IMR-90 (cell line): ENCODE results near the gene SHISAL2B. TPM values are rescaled to one million over a fixed set of nuclear protein-coding genes. Genes with fewer than 3 reads are reported as not detected.

Source experiments
- ATAC-seq: fragments of 200-7000 bp; cut with Tn5 transposase; 2 replicates; pipeline ENCODE4 v1.9.1; 2020; ENCODE audit warnings: low read depth, mild to moderate bottlenecking, moderate library complexity
- BruUV-seq: library from RNA; stranded (reverse); fragments of 400-500 nt; replicated peaks from 2 replicates; lab custom pipeline; 2021; lab: Mats Ljungman, UMichigan
- CTCF ChIA-PET: fragments of 300-600 bp; formaldehyde crosslinking; extraction: SDS; loops from one replicate; lab custom pipeline; 2021; ENCODE audit warnings: antibody characterized with exemption; lab: Yijun Ruan, JAX
- POLR2A ChIA-PET: fragments of 300-600 bp; sonication (Branson Sonifier 250); formaldehyde crosslinking; loops from one replicate; lab custom pipeline; 2022; ENCODE audit warnings: antibody characterized with exemption; ENCODE audit not compliant: unreplicated experiment; lab: Charles Lee
- DNase-seq: peaks from one replicate; pipeline ENCODE4 v3.0.0; 2013
- H2AFZ ChIP-seq: replicated peaks from 2 replicates; pipeline ENCODE3; 2013; ENCODE audit warnings: low read length, mild to moderate bottlenecking; ENCODE audit not compliant: poor library complexity
- H2AK5ac ChIP-seq: 2 replicates; pipeline ENCODE4 v1.6.1; 2013; ENCODE audit warnings: low read depth, low read length, inconsistent platforms
- H2AK9ac ChIP-seq: replicated peaks from 2 replicates; pipeline ENCODE3; 2013; ENCODE audit warnings: mild to moderate bottlenecking, low read depth, low read length, moderate library complexity; ENCODE audit not compliant: poor library complexity
- H2BK120ac ChIP-seq: 2 replicates; pipeline ENCODE4 v1.6.1; 2013; ENCODE audit warnings: low read depth, low read length, inconsistent platforms
- H2BK15ac ChIP-seq: 3 replicates; pipeline ENCODE4 v1.6.1; 2013; ENCODE audit warnings: low read depth, low read length, inconsistent platforms
- H2BK20ac ChIP-seq: 2 replicates; pipeline ENCODE4 v1.6.1; 2013; ENCODE audit warnings: low read depth, mild to moderate bottlenecking, inconsistent platforms, low read length, moderate library complexity
- H2BK5ac ChIP-seq: 2 replicates; pipeline ENCODE4 v1.6.1; 2013; ENCODE audit warnings: mild to moderate bottlenecking, low read depth, low read length, inconsistent platforms; ENCODE audit not compliant: poor library complexity, severe bottlenecking
- H3K14ac ChIP-seq: replicated peaks from 2 replicates; pipeline ENCODE4 v1.6.1; 2013; ENCODE audit warnings: low read depth, low read length, inconsistent platforms
- H3K18ac ChIP-seq: 2 replicates; pipeline ENCODE4 v1.6.1; 2013; ENCODE audit warnings: low read depth, low read length, control low read depth
- H3K23ac ChIP-seq: 2 replicates; pipeline ENCODE4 v1.6.1; 2013; ENCODE audit warnings: low read depth, low read length, inconsistent platforms
- H3K27ac ChIP-seq: 2 replicates; pipeline ENCODE4 v1.5.1; 2013; ENCODE audit warnings: mild to moderate bottlenecking, control low read depth, low read length; ENCODE audit not compliant: insufficient read depth
- H3K27me3 ChIP-seq: 2 replicates; pipeline ENCODE4 v1.6.1; 2013; ENCODE audit warnings: low read length; ENCODE audit not compliant: control insufficient read depth, insufficient read depth
- H3K36me3 ChIP-seq: 2 replicates; pipeline ENCODE4 v1.6.1; 2013; ENCODE audit warnings: low read length, mixed read lengths; ENCODE audit not compliant: control insufficient read depth, insufficient read depth
- H3K4ac ChIP-seq: 2 replicates; pipeline ENCODE4 v1.6.1; 2013; ENCODE audit warnings: low read depth, low read length, inconsistent platforms
- H3K4me1 ChIP-seq: 2 replicates; pipeline ENCODE4 v1.6.1; 2013; ENCODE audit warnings: low read length, mixed read lengths; ENCODE audit not compliant: control insufficient read depth, insufficient read depth
- H3K4me2 ChIP-seq: 2 replicates; pipeline ENCODE4 v1.6.1; 2013; ENCODE audit warnings: low read depth, mild to moderate bottlenecking, control low read depth, low read length, moderate library complexity
- H3K4me3 ChIP-seq: 2 replicates; pipeline ENCODE4 v1.5.1; 2013; ENCODE audit warnings: low read depth, mild to moderate bottlenecking, control low read depth, low read length, moderate library complexity; ENCODE audit not compliant: insufficient read depth
- H3K56ac ChIP-seq: 2 replicates; pipeline ENCODE4 v1.6.1; 2013; ENCODE audit warnings: low read length, inconsistent platforms; ENCODE audit not compliant: insufficient read depth; ENCODE audit errors: extremely low read depth
- H3K79me1 ChIP-seq, 2 experiments: 2 replicates each; pipeline ENCODE4 v1.6.1; 2013; ENCODE audit warnings: low read length in 2 of 2, inconsistent platforms in 1 of 2, low read depth in 1 of 2
- H3K9ac ChIP-seq: 2 replicates; pipeline ENCODE4 v1.6.1; 2013; ENCODE audit warnings: low read depth, low read length, control low read depth
- H3K9me1 ChIP-seq: 2 replicates; pipeline ENCODE4 v1.6.1; 2013; ENCODE audit warnings: low read length, inconsistent platforms; ENCODE audit not compliant: insufficient read depth
- H3K9me3 ChIP-seq: 2 replicates; pipeline ENCODE4 v1.6.1; 2013; ENCODE audit warnings: low read length; ENCODE audit not compliant: control insufficient read depth, insufficient read depth
- H4K20me1 ChIP-seq: 2 replicates; pipeline ENCODE4 v1.6.1; 2013; ENCODE audit warnings: low read length, inconsistent platforms; ENCODE audit not compliant: insufficient read depth
- H4K5ac ChIP-seq: 2 replicates; pipeline ENCODE4 v1.6.1; 2013; ENCODE audit warnings: mild to moderate bottlenecking, low read depth, low read length, control low read depth
- H4K8ac ChIP-seq, 2 experiments: 2 replicates each; pipeline ENCODE4 v1.6.1; 2013; ENCODE audit warnings: low read depth in 2 of 2, low read length in 2 of 2, control low read depth in 1 of 2, inconsistent platforms in 1 of 2
- H4K91ac ChIP-seq: 2 replicates; pipeline ENCODE4 v1.6.1; 2013; ENCODE audit warnings: low read depth, low read length, inconsistent platforms; ENCODE audit not compliant: insufficient read depth
- CEBPB ChIP-seq: IDR thresholded peaks from 2 replicates; pipeline ENCODE4 v1.6.1; 2012; ENCODE audit warnings: low read depth, low read length, improper control_type of control experiment
- NFE2L2 ChIP-seq: fragments of 150-350 bp; IDR thresholded peaks from 2 replicates; pipeline ENCODE4 v1.6.1; 2016; ENCODE audit warnings: low read depth, mild to moderate bottlenecking, low read length
- POLR2A ChIP-seq: IDR thresholded peaks from 2 replicates; pipeline ENCODE4 v1.6.1; 2012; ENCODE audit warnings: mild to moderate bottlenecking, low read depth, low read length
- RCOR1 ChIP-seq: IDR thresholded peaks from 2 replicates; pipeline ENCODE4 v1.6.1; 2012; ENCODE audit warnings: mild to moderate bottlenecking, low read length, improper control_type of control experiment; ENCODE audit not compliant: insufficient replicate concordance
- WGBS, 2 experiments: methylation state at CpG; one replicate each; pipeline versions ENCODE4 v1.1.5 to v1.1.7; 2013; ENCODE audit warnings: missing lambda C conversion rate in 2 of 2; ENCODE audit not compliant: insufficient read length in 1 of 2; ENCODE audit errors: extremely low coverage in 2 of 2; 5-methylcytosine and 5-hydroxymethylcytosine counted together
- dilution Hi-C: fragments of 300-500 bp; cut with HindIII; formaldehyde crosslinking; loops from one replicate; pipeline ENCODE4 v1.14.3; 2018; ENCODE audit warnings: low sequenced_read_pairs; ENCODE audit not compliant: unreplicated experiment
- in situ Hi-C: fragments of 300-500 bp; cut with MboI; formaldehyde crosslinking; loops from 3 replicates; pipeline ENCODE4 v1.14.3; 2019; ENCODE audit warnings: low sequenced_read_pairs, inconsistent platforms, mixed read lengths
- intact Hi-C: fragments of 100-400 bp; cut with micrococcal nuclease; formaldehyde crosslinking; loops from 2 replicates; pipeline ENCODE4 v1.10.0; 2022
- polyA plus RNA-seq, 3 experiments: library from polyadenylated mRNA; depleted of rRNA; stranded (reverse); fragments of >200 nt; gene quantifications; 2 replicates each; pipeline ENCODE4 v1.2.3, GENCODE V29; 2012; ENCODE audit warnings: low replicate concordance in 1 of 3
- total RNA-seq: library from RNA; depleted of rRNA; stranded (reverse); fragments of >200 nt; gene quantifications from 2 replicates; pipeline ENCODE4 v1.2.3, GENCODE V29; 2012

The SHISAL2B gene
- total and polyA plus RNA-seq, 2 of the 4 experiments (the other 2 are of a cell fraction) = not detected

DNA sequence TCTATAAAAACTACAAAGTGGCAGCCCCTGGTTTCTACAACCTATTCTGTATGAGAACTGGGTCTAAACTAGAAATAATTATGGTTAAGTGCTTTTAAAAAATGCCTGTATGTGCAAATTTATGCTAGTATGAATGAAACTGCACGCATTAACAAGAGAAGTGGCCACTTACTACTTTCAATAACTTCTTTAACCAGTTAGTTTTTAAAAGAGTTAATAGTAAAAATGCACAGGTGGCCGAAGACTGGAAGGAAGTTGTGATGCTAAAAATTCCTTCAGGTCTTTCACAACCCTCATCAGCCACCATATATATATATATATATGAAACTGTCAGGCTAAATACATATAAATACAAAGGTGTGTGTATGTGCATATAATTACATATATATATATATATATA lies 36.8 kb downstream of the SHISAL2B start:
- POLR2A ChIA-PET = no interaction called here
- no peak overlapping the region for H3K23ac ChIP-seq
- H2BK15ac ChIP-seq = no peak overlapping the region
- H3K4me3 ChIP-seq = no peak overlapping the region
- H2BK120ac ChIP-seq = no peak overlapping the region
- CTCF ChIA-PET = no interaction called here
- ATAC-seq (no peak), DNase-seq (no peak)
- H3K9me3 ChIP-seq = no peaks in the 10 kb centered on the region
- dilution Hi-C loops (no loop called here), intact Hi-C loops (no loop called here), in situ Hi-C loops (no loop called here)
- H4K8ac ChIP-seq = no peak overlapping the region
- no peak overlapping the region for H3K4me2 ChIP-seq
- no peak overlapping the region for H3K4ac ChIP-seq
- no peaks in the 10 kb centered on the region for H4K20me1 ChIP-seq
- no peaks in the 10 kb centered on the region for H3K27me3 ChIP-seq
- no peak overlapping the region for H2BK5ac ChIP-seq
- H3K56ac ChIP-seq = no peak overlapping the region
- peaks cover 4 to 7% of the 10 kb centered on the region in 2 experiments; a peak in 1 of 4 replicates for H3K79me1 ChIP-seq
- H3K36me3 ChIP-seq = peaks cover 1% of the 10 kb centered on the region; the same call in 1 of the 2 replicates
- no peak overlapping the region for H3K27ac ChIP-seq
- H3K18ac ChIP-seq = no peak overlapping the region
- no peak overlapping the region for H2AK9ac ChIP-seq
- no peaks in the 10 kb centered on the region for H3K9me1 ChIP-seq
- H2AFZ ChIP-seq = no peak overlapping the region
- no peaks in the 10 kb centered on the region for H3K4me1 ChIP-seq
- TF ChIP-seq CEBPB (no peak), NFE2L2 (no peak), POLR2A (no peak), RCOR1 (no peak)
- H2BK20ac ChIP-seq = no peak overlapping the region
- H3K9ac ChIP-seq = no peak overlapping the region
- BruUV-seq = no TSS peak
- H4K91ac ChIP-seq = no peak overlapping the region
- no peak overlapping the region for H3K14ac ChIP-seq
- H4K5ac ChIP-seq = no peak overlapping the region
- no peak overlapping the region for H2AK5ac ChIP-seq
- WGBS, 2 experiments = no CpG with 5 or more reads among the region's 2 CpGs
